Posterior vena cava (tissue), 2 donors: Measurements from ENCODE around the gene GLS. TPM values are rescaled to one million over a fixed set of nuclear protein-coding genes. Genes with fewer than 3 reads are reported as not detected.

Experiments used
- total RNA-seq, 2 donors: library from RNA; stranded (reverse); fragmentation: NEBNext Ultra II Directional; extraction: Animal tissue kit (Norgen Biotek cat#: 25700); gene quantifications; one replicate each; pipeline ENCODE4 v1.2.1, GENCODE V29; 2021
- donor health status: DM: yes; HTN: yes; CAD: no.
- donor health status: DM: yes; HTN: yes; CAD: no.

GLS gene
- total RNA-seq, 2 donors from 2014 or later = 231 to 237 TPM

Other genes starting within 250 kb of the GLS start
- gene NAB1, start 231.7 kb upstream of the GLS start, total RNA-seq = 10 to 100 TPM; 40.9 to 41.7 TPM
- gene STAT1, start 133.3 kb downstream of the GLS start, total RNA-seq = 10 to 100 TPM; 57.9 to 88.4 TPM